Measurements from ENCODE around the gene CDC42EP1. TPM values are rescaled to one million over a fixed set of nuclear protein-coding genes. Genes with fewer than 3 reads are reported as not detected.
A peak's percentile ranks its signal among the peaks of the same experiment; 100 is the strongest.

Gene CDC42EP1
- polyA plus RNA-seq, 1 of the 3 experiments (the other 2 are of a cell fraction) = 24.9 TPM

DNA sequence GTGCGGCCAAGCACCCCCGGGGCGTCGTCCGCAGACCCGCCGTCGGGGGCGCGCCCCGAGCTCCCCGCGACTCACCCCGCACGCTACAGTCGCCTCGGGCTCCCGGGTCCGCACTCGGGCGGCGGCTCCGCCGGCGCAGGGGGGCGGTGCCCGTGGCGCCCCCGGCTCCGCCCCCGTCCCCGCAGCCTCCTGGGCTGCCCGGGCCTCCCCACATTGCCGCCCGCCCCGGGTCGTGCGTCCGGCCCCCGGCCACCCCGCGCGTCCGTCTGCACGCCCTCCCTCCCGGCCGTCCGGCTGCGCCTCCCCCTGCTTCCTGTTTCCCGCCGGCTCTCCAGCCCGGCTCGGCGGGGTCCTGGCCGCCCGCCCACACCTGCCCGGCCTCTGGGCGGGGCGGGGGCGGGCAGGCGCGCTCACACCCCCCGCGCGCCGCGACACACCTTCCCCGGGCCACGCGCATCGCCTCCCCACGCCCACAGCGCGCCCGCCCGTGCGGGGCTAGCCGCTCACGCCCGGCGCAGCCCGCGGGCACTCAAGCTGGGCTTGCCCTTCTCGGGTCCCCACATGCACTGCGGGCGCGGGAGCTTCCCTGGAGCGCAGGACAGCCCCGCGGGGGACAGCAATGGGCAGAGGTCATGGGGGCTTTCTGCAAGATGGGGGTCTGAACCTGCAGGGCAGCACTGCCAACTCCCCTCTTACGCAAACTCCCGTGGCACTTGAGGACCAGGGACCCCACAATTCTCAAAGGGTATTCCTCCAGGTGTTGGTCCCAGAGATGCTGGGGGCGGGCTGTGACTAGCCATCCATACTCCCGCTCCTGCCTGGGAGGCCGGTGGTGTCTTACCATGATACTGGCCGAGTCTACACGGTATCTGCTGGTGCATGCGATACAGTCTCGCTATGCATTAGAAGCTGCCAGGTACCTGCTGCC, 40.7 kb upstream of the CDC42EP1 start, which contains the start of gene CARD10:
TSS of gene CARD10 (minus strand) at position 148 of the 928 bp plus-strand sequence. CDS start 215 bp downstream, outside the sequence.
- H3K9me2 ChIP-seq = no peaks in the 10 kb centered on the region
- peaks cover 0 to 16% of the 10 kb centered on the region in 2 experiments; a peak in 1 of 4 replicates for H3K4me1 ChIP-seq (ENCODE audit: control insufficient read depth in 1 of 2, insufficient read depth in 2 of 2, low read depth in 1 of 2, low read length in 1 of 2)
- H2AFZ ChIP-seq (ENCODE audit: low read depth) = peak within 1 kb of the TSS; percentile 78
- peaks cover 9% of the 10 kb centered on the region for H3F3A ChIP-seq (replicated peaks; ENCODE audit: insufficient read depth)
- peak; percentile 89 for DNase-seq
- no peaks in the 10 kb centered on the region for H3K9me3 ChIP-seq
- peaks cover 8% of the 10 kb centered on the region for H3K79me2 ChIP-seq (ENCODE audit: insufficient read depth)
- TF ChIP-seq, protein P1, sequence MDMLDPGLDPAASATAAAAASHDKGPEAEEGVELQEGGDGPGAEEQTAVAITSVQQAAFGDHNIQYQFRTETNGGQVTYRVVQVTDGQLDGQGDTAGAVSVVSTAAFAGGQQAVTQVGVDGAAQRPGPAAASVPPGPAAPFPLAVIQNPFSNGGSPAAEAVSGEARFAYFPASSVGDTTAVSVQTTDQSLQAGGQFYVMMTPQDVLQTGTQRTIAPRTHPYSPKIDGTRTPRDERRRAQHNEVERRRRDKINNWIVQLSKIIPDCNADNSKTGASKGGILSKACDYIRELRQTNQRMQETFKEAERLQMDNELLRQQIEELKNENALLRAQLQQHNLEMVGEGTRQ (IDR thresholded peaks at IDR 0.05; ENCODE audit: borderline replicate concordance, low read depth, low read length) = no peak
- TF ChIP-seq NRF1 (IDR thresholded peaks at IDR 0.05; ENCODE audit: low read depth, low read length) (0 out of 2 replicates have a peak, but pooled peaks have one; percentile 8), MXI1 (IDR thresholded peaks at IDR 0.05; ENCODE audit: low read depth, low read length) (0 out of 2 replicates have a peak, but pooled peaks have one; percentile 40), RFX5 (IDR thresholded peaks at IDR 0.05; ENCODE audit: low read length) (no peak), GABPA (IDR thresholded peaks at IDR 0.05; ENCODE audit: low read depth) (peak; percentile 28; the same call in 1 of the 2 replicates)
- TF ChIP-seq, protein P2, sequence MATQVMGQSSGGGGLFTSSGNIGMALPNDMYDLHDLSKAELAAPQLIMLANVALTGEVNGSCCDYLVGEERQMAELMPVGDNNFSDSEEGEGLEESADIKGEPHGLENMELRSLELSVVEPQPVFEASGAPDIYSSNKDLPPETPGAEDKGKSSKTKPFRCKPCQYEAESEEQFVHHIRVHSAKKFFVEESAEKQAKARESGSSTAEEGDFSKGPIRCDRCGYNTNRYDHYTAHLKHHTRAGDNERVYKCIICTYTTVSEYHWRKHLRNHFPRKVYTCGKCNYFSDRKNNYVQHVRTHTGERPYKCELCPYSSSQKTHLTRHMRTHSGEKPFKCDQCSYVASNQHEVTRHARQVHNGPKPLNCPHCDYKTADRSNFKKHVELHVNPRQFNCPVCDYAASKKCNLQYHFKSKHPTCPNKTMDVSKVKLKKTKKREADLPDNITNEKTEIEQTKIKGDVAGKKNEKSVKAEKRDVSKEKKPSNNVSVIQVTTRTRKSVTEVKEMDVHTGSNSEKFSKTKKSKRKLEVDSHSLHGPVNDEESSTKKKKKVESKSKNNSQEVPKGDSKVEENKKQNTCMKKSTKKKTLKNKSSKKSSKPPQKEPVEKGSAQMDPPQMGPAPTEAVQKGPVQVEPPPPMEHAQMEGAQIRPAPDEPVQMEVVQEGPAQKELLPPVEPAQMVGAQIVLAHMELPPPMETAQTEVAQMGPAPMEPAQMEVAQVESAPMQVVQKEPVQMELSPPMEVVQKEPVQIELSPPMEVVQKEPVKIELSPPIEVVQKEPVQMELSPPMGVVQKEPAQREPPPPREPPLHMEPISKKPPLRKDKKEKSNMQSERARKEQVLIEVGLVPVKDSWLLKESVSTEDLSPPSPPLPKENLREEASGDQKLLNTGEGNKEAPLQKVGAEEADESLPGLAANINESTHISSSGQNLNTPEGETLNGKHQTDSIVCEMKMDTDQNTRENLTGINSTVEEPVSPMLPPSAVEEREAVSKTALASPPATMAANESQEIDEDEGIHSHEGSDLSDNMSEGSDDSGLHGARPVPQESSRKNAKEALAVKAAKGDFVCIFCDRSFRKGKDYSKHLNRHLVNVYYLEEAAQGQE (IDR thresholded peaks at IDR 0.05; ENCODE audit: low read depth, low read length) = no peak
- TF ChIP-seq, protein P3, sequence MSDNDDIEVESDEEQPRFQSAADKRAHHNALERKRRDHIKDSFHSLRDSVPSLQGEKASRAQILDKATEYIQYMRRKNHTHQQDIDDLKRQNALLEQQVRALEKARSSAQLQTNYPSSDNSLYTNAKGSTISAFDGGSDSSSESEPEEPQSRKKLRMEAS (IDR thresholded peaks at IDR 0.05; ENCODE audit: low read depth) = no peak
- H3K36me3 ChIP-seq (replicated peaks in 1 of 2; ENCODE audit: control insufficient read depth in 1 of 2, insufficient read depth in 2 of 2, low read length in 1 of 2) = peaks cover 4 to 8% of the 10 kb centered on the region in 2 experiments
- peak within 1 kb of the TSS; percentile 62 to 74 for H3K4me3 ChIP-seq (ENCODE audit: low read depth in 2 of 2, low read length in 1 of 2)
- H3K4me2 ChIP-seq = peak within 1 kb of the TSS; percentile 94
- POLR2A ChIA-PET = interaction anchor here (0.9 kb wide), 1 partner anchor 47 kb away, joined by 3 read pairs; no protein-coding TSS in a partner anchor
- no peaks in the 10 kb centered on the region for H4K20me1 ChIP-seq (ENCODE audit: insufficient read depth)
- 79% methylated on average over 8 of the region's 99 CpGs for WGBS (ENCODE audit: low lambda C conversion rate)
- H3K27ac ChIP-seq (ENCODE audit: low read depth in 2 of 2, low read length in 1 of 2) = no peak within 1 kb of the TSS; a peak in 1 of 4 replicates
- peak within 1 kb of the TSS; percentile 69 for H3K9ac ChIP-seq
- CTCF ChIA-PET = interaction anchor here (0.6 to 2.3 kb wide), 10 partner anchors 8 to 90 kb away, joined by 3 to 6 read pairs (median 4); no protein-coding TSS in a partner anchor
- H3K27me3 ChIP-seq (ENCODE audit: insufficient read depth) = no peaks in the 10 kb centered on the region

DNA sequence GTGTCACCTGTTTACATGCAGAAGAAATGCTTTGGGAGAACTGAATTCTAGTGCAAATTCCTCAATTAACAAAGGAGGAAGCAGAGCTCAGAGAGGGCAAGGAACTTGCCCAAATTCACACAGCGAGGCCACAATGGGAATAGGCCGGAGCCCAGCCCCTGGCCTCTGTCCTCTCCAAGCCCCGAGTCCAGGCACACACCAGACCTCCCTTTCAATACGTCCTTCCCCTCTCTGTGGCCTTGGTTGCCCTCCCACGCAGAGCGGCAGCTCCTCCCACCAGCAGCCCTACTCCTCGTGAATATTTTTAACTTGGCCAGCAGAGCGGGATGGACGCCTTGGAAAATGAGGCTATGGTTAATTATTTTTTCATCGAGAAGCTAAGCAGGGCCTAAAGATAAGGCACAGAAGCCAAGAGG, 39.5 kb upstream of the CDC42EP1 start:
- no peak for DNase-seq
- CTCF ChIA-PET = interaction anchor here (0.7 to 2.1 kb wide), 3 partner anchors 46 to 50 kb away, joined by 3 to 16 read pairs (median 6); no protein-coding TSS in a partner anchor
- no peak overlapping the region for H2AFZ ChIP-seq (ENCODE audit: low read depth)
- no peaks in the 10 kb centered on the region for H4K20me1 ChIP-seq (ENCODE audit: insufficient read depth)
- H3K4me2 ChIP-seq = no peak overlapping the region
- H3K36me3 ChIP-seq (replicated peaks in 1 of 2; ENCODE audit: control insufficient read depth in 1 of 2, insufficient read depth in 2 of 2, low read length in 1 of 2) = peaks cover 0 to 8% of the 10 kb centered on the region in 2 experiments
- H3K27me3 ChIP-seq (ENCODE audit: insufficient read depth) = no peaks in the 10 kb centered on the region
- H3K9ac ChIP-seq = no peak overlapping the region
- H3K9me3 ChIP-seq = no peaks in the 10 kb centered on the region
- 74% methylated on average over 8 of the region's 10 CpGs for WGBS (ENCODE audit: low lambda C conversion rate)
- no peak overlapping the region for H3K4me3 ChIP-seq (ENCODE audit: low read depth in 2 of 2, low read length in 1 of 2)
- H3K79me2 ChIP-seq (ENCODE audit: insufficient read depth) = peaks cover 8% of the 10 kb centered on the region
- no peak overlapping the region for H3K27ac ChIP-seq (ENCODE audit: low read depth in 2 of 2, low read length in 1 of 2)
- H3K4me1 ChIP-seq (ENCODE audit: control insufficient read depth in 1 of 2, insufficient read depth in 2 of 2, low read depth in 1 of 2, low read length in 1 of 2) = peaks cover 9 to 14% of the 10 kb centered on the region in 2 experiments; a peak in 3 of 4 replicates
- POLR2A ChIA-PET = no interaction called here
- no peaks in the 10 kb centered on the region for H3K9me2 ChIP-seq
- peaks cover 9% of the 10 kb centered on the region for H3F3A ChIP-seq (replicated peaks; ENCODE audit: insufficient read depth)
- TF ChIP-seq, protein P4, sequence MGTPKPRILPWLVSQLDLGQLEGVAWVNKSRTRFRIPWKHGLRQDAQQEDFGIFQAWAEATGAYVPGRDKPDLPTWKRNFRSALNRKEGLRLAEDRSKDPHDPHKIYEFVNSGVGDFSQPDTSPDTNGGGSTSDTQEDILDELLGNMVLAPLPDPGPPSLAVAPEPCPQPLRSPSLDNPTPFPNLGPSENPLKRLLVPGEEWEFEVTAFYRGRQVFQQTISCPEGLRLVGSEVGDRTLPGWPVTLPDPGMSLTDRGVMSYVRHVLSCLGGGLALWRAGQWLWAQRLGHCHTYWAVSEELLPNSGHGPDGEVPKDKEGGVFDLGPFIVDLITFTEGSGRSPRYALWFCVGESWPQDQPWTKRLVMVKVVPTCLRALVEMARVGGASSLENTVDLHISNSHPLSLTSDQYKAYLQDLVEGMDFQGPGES (IDR thresholded peaks at IDR 0.05; ENCODE audit: low read depth, low read length) = no peak
- TF ChIP-seq, protein P5, sequence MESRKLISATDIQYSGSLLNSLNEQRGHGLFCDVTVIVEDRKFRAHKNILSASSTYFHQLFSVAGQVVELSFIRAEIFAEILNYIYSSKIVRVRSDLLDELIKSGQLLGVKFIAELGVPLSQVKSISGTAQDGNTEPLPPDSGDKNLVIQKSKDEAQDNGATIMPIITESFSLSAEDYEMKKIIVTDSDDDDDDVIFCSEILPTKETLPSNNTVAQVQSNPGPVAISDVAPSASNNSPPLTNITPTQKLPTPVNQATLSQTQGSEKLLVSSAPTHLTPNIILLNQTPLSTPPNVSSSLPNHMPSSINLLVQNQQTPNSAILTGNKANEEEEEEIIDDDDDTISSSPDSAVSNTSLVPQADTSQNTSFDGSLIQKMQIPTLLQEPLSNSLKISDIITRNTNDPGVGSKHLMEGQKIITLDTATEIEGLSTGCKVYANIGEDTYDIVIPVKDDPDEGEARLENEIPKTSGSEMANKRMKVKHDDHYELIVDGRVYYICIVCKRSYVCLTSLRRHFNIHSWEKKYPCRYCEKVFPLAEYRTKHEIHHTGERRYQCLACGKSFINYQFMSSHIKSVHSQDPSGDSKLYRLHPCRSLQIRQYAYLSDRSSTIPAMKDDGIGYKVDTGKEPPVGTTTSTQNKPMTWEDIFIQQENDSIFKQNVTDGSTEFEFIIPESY (IDR thresholded peaks at IDR 0.05; ENCODE audit: borderline replicate concordance, low read depth) = no peak
- TF ChIP-seq POLR2AphosphoS5 (IDR thresholded peaks at IDR 0.05; ENCODE audit: low read depth, low read length) (no peak), NRF1 (IDR thresholded peaks at IDR 0.05; ENCODE audit: low read depth, low read length) (no peak), SMC3 (IDR thresholded peaks at IDR 0.05; ENCODE audit: low read depth, low read length) (no peak), RAD21 (IDR thresholded peaks at IDR 0.05; ENCODE audit: low read length) (no peak), RXRA (IDR thresholded peaks at IDR 0.05; ENCODE audit: borderline replicate concordance, low read depth) (no peak), GABPA (IDR thresholded peaks at IDR 0.05; ENCODE audit: low read depth) (no peak)
- TF ChIP-seq, protein P6, sequence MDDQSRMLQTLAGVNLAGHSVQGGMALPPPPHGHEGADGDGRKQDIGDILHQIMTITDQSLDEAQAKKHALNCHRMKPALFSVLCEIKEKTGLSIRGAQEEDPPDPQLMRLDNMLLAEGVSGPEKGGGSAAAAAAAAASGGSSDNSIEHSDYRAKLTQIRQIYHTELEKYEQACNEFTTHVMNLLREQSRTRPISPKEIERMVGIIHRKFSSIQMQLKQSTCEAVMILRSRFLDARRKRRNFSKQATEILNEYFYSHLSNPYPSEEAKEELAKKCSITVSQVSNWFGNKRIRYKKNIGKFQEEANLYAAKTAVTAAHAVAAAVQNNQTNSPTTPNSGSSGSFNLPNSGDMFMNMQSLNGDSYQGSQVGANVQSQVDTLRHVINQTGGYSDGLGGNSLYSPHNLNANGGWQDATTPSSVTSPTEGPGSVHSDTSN (IDR thresholded peaks at IDR 0.05) = no peak

All from SK-N-SH (cell line).